Iris pigment epithelial cell (primary cell): Measurements from ENCODE around the gene RND1.

Source experiments
- DNase-seq: peaks from one replicate; pipeline ENCODE4 v3.0.0-alpha.2; 2011; ENCODE audit warnings: low read depth

Gene RND1

DNA sequence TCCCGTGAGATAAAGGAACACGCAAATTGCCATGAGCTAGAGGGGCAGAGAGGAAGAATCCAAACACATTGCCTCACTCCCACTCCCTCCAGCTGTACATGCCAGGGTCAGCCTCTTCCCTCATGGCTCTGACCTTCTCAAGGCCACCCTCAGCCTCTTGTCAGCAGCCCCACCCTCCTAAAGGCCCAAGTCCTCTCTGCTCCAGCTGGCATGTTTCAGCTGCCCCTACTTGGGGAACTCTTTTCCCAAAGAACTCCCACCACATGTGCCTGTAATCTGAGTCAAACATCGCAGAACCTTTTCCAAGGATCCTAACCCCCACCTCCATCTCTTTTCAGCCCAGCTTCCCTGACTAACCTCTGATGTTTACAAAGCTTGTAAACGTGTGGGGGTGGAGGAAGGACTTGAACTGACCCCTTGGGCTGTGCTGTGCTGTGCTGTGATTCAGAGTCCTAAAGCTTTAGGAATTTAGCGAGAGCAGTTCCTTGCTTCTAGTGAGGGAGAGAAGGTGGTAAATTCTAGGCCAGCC lies 54.7 kb downstream of the RND1 start:
- peak; percentile 95 for DNase-seq

DNA sequence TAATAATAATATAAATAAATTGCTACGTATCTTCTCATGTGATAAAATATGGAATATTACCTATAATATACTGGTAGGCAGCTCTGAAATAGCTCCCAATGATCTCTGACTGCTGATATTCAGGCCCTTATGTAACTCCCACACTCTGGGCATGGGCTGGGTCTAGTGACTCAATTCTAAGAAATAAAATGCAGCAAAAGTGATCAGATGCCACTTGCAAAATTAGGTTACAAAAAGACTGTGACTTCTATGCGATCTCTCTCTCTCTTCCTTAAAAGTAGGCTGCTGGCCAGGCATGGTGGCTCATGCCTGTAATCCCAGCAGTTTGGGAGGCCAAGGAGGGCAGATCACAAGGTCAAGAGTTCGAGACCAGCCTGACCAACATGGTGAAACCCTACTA lies 57.7 kb downstream of the RND1 start:
- no peak for DNase-seq
